ENCODE results near the gene GSTP1.

GSTP1 gene

GRCh38 chr11:67632175-67632981 is 48.8 kb downstream of the GSTP1 start:
- DNase-seq = no peak

GRCh38 chr11:67632982-67633755 is 49.6 kb downstream of the GSTP1 start:
- no peak for DNase-seq

GRCh38 chr11:67633758-67634365 is 50.2 kb downstream of the GSTP1 start:
- no peak for DNase-seq

GRCh38 chr11:67634366-67635230 is 51.0 kb downstream of the GSTP1 start:
- DNase-seq = no peak

- no peak for DNase-seq
These were observed 51.6 kb downstream of the GSTP1 start for GRCh38 chr11:67635231-67635521.
